Glutamatergic neuron (in vitro differentiated cells): ENCODE measurements around the gene AMN. TPM values are rescaled to one million over a fixed set of nuclear protein-coding genes. Genes with fewer than 3 reads are reported as not detected.

ENCODE experiments used
- DNase-seq: peaks from one replicate; pipeline ENCODE4 v3.0.0; 2022
- H3K27ac Mint-ChIP-seq: one replicate; pipeline ENCODE4 v1.8.0; 2020; ENCODE audit warnings: mild to moderate bottlenecking, mixed read lengths, inconsistent platforms; ENCODE audit not compliant: unreplicated experiment
- H3K27me3 Mint-ChIP-seq: one replicate; pipeline ENCODE4 v1.8.0; 2020; ENCODE audit warnings: mild to moderate bottlenecking, moderate library complexity, mixed read lengths, inconsistent platforms; ENCODE audit not compliant: unreplicated experiment
- H3K36me3 Mint-ChIP-seq: one replicate; pipeline ENCODE4 v1.8.0; 2020; ENCODE audit warnings: mild to moderate bottlenecking, mixed read lengths, inconsistent platforms; ENCODE audit not compliant: unreplicated experiment
- H3K4me1 Mint-ChIP-seq: one replicate; pipeline ENCODE4 v1.8.0; 2020; ENCODE audit warnings: mild to moderate bottlenecking, low read depth, mixed read lengths, inconsistent platforms; ENCODE audit not compliant: unreplicated experiment
- H3K4me3 Mint-ChIP-seq: one replicate; pipeline ENCODE4 v1.8.0; 2020; ENCODE audit warnings: mild to moderate bottlenecking, mixed read lengths, inconsistent platforms; ENCODE audit not compliant: unreplicated experiment
- H3K9me3 Mint-ChIP-seq: one replicate; pipeline ENCODE4 v1.8.0; 2020; ENCODE audit warnings: mild to moderate bottlenecking, moderate library complexity, mixed read lengths, inconsistent platforms; ENCODE audit not compliant: unreplicated experiment
- total RNA-seq: library from RNA; stranded (reverse); fragmentation: NEBNext Ultra II Directional; extraction: Animal tissue kit (Norgen Biotek cat#: 25700); gene quantifications from one replicate; pipeline ENCODE4 v1.2.1, GENCODE V29; 2021; ENCODE audit not compliant: unreplicated experiment
- TF ChIP-seq, protein P1 (sequence below): fragments of 200-600 bp; sonication (generic); IDR thresholded peaks from one replicate; pipeline ENCODE4 v1.5.0; 2021; ENCODE audit not compliant: partially characterized antibody, unreplicated experiment

AMN gene
- total RNA-seq, 1 donor from 2014 or later: 0.34 TPM

DNA sequence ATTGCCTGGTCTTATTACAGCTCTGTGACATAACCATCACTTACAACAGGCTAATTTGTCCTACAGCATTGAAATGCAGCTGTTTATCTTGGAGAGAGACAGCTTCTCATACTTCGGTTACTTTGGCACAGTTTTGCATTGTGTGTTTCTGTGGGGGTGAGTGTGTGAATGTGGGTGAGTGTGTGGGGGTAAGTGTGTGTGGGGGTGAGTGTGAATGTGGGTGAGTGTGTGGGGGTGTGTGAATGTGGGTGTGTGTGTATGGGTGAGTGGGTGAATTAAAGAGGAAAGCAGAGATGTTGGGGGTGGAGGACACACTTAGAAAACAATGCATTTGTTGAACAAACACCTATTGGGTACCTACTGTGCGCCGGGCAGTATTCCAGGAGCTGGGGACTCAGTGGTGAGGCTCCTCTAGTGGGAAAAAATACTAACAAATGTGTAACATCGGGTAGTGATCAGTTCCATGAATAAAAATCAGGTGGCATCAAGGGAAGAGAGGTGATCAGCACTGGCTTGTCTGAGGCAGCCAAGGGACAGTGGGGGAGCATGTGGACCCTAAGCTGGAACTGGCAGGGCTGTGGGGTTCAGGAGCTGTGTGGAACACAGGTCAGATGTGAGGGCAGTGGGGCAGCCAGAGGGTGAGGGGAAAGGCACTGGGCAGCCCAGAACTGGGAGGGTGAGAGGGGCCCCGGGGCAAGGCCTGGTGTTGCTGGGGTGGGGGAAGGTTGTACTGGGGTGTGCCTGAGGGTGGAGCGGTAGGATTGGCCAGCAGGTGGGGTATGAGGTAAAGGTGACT is 44.1 kb upstream of the AMN start:
- Mint-ChIP-seq H3K36me3 (no peaks in the 10 kb centered on the region), H3K4me3 (no peak overlapping the region), H3K4me1 (peaks cover 14% of the 10 kb centered on the region), H3K27me3 (peaks cover 3% of the 10 kb centered on the region), H3K27ac (no peak overlapping the region), H3K9me3 (peaks cover 3% of the 10 kb centered on the region)
- TF ChIP-seq, protein P1, sequence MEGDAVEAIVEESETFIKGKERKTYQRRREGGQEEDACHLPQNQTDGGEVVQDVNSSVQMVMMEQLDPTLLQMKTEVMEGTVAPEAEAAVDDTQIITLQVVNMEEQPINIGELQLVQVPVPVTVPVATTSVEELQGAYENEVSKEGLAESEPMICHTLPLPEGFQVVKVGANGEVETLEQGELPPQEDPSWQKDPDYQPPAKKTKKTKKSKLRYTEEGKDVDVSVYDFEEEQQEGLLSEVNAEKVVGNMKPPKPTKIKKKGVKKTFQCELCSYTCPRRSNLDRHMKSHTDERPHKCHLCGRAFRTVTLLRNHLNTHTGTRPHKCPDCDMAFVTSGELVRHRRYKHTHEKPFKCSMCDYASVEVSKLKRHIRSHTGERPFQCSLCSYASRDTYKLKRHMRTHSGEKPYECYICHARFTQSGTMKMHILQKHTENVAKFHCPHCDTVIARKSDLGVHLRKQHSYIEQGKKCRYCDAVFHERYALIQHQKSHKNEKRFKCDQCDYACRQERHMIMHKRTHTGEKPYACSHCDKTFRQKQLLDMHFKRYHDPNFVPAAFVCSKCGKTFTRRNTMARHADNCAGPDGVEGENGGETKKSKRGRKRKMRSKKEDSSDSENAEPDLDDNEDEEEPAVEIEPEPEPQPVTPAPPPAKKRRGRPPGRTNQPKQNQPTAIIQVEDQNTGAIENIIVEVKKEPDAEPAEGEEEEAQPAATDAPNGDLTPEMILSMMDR: no peak
- no peak for DNase-seq

DNA sequence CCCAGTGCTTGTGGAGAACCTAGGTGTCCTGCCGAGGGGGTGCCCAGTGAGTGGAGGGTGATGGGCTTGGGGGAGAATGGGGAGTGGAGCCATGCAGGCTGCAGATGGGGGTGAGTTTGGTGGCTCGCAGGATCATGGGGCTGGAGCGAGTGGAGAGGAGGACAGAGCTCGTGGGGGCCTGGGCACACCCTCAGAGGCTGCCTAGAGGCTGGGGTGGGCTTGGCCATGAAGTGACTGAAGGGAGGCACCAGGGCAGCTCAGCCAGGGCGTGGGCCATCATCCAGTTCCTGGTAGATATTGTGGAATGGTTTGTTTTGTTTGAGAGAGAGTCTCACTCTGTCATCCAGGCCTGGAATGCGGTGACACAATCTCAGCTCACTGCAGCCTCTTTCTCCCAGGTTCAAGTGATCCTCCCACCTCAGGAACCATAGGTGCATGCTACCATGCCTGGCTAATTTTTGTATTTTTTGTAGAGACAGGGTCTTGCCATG is 43.4 kb upstream of the AMN start:
- Mint-ChIP-seq H3K4me1 (peaks cover 14% of the 10 kb centered on the region), H3K4me3 (no peak overlapping the region), H3K27ac (no peak overlapping the region), H3K9me3 (peaks cover 3% of the 10 kb centered on the region), H3K36me3 (no peaks in the 10 kb centered on the region), H3K27me3 (peaks cover 3% of the 10 kb centered on the region)
- no peak for DNase-seq
- TF ChIP-seq, protein P1: no peak

DNA sequence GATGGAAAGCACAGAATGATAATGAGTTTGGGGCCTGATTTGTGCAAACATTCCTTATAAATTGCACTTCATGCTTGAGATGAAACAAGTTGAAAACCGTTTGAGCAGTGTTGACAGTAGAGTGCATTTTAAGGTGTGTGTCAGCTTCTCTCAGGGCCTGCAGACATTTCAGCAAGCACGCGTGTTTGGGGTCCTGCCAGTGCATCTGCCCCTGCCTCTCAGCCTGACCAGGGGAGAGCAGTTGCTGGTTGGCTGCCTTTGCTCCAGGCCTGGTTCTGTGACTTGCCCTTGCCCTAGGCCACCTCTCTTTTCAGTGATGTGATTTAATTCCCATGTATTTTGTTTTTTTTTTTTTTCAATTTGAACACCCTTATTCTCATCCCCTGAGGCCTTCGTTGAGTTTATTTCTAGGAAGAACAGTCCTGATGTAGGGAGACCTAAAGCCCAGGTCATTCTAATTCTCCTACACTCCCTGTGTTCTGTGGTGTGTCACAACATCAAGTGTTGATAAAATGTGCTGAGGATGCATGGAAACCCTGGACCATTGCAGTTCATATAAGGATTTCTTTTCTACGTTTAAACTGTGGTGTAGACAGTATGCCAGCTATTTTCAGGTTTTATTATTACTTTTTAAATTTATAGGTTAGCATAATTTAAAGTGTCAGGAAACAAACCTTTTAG is 40.1 kb upstream of the AMN start:
- H3K27me3 Mint-ChIP-seq: no peaks in the 10 kb centered on the region
- DNase-seq: no peak
- TF ChIP-seq, protein P1: no peak
- H3K27ac Mint-ChIP-seq: no peak overlapping the region
- no peaks in the 10 kb centered on the region for H3K36me3 Mint-ChIP-seq
- peaks cover 5% of the 10 kb centered on the region for H3K4me1 Mint-ChIP-seq
- no peaks in the 10 kb centered on the region for H3K9me3 Mint-ChIP-seq
- no peak overlapping the region for H3K4me3 Mint-ChIP-seq

DNA sequence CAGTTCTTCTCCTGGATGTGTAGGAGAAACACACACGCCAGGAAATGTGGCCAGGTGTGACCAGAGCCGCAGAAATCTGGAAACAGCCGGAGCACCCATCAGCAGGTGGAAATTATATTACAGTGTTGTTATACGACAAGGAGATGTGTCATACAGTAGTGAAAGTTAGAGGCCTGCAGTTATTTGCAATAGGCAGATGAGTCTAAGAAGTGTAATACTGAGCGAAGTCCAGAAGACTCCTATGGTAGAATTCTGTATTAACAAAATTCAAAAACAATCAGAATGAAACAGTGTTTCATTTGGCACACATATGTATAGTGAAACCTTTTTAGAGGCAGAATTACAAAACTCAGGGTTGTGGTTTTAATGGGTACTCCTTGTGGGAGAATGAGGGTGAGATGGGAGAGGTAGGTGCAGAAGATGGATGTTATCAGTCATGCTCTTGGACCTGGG is 39.3 kb upstream of the AMN start:
- H3K36me3 Mint-ChIP-seq: no peaks in the 10 kb centered on the region
- DNase-seq: no peak
- no peaks in the 10 kb centered on the region for H3K27me3 Mint-ChIP-seq
- H3K27ac Mint-ChIP-seq: no peak overlapping the region
- no peak overlapping the region for H3K4me3 Mint-ChIP-seq
- TF ChIP-seq, protein P1: no peak
- H3K9me3 Mint-ChIP-seq: no peaks in the 10 kb centered on the region
- peaks cover 5% of the 10 kb centered on the region for H3K4me1 Mint-ChIP-seq

DNA sequence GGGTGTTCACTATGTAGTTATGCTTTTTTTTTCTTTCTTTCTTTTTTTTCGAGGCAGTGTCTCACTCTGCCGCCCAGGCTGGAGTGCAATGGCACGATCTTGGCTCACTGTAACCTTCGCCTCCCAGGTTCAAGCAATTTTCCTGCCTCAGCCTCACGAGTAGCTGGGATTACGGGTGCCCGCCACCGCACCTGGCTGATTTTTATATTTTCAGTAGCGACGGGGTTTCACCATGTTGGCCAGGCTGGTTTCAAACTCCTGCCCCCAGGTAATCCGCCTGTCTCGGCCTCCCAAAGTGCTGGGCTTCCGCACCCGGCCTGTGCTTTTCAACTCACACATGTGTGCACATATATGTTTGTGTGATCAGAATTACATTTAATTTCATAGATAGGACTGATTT is 38.9 kb upstream of the AMN start:
- TF ChIP-seq, protein P1: no peak
- no peak overlapping the region for H3K27ac Mint-ChIP-seq

More for the DNA sequence above, 38.9 kb upstream of the AMN start:
- DNase-seq: no peak
- Mint-ChIP-seq H3K4me1 (peaks cover 5% of the 10 kb centered on the region), H3K27me3 (no peaks in the 10 kb centered on the region), H3K4me3 (no peak overlapping the region), H3K36me3 (no peaks in the 10 kb centered on the region), H3K9me3 (no peaks in the 10 kb centered on the region)
